Transverse colon (tissue), 3 donors: ENCODE measurements around the gene EVI2A.

ENCODE experiments used
- EP300 ChIP-seq: sonication (generic); formaldehyde crosslinking; IDR thresholded peaks from one replicate; pipeline ENCODE4 v1.6.1; 2017; ENCODE audit warnings: antibody characterized with exemption, low read depth
- TF ChIP-seq, protein P1 (sequence below), 5 experiments: fragments of 200-600 bp in 3 of 5; fragments of 450-650 bp in 2 of 5; sonication (generic) in 3 of 5; IDR thresholded peaks; 1 replicate in 2 of 5; 2 replicates in 3 of 5; pipeline ENCODE4 v1.5.1; 2016 to 2017; ENCODE audit warnings: antibody characterized with exemption in 5 of 5, inconsistent platforms in 3 of 5, mild to moderate bottlenecking in 2 of 5, moderate library complexity in 1 of 5

DNA sequence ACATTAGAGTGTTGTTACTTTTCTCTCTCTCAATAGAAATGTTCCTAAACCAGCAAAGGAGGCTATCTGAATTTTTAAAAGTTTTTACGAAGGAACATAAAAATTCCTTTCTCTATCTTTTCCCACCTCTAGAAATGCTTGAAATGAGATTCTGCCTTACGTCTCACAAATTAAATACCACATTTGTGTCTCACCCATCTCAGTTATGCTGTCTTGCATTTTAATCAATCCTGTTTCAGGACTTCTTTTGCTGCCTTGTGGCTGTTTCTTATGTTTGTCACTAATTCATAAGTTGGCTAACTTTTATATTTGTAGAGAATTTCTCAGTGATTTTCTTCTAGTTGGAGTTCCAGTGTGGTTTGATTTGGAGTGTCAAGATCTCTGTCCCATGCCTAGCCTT, 27.8 kb downstream of the EVI2A start:
- TF ChIP-seq, protein P1, sequence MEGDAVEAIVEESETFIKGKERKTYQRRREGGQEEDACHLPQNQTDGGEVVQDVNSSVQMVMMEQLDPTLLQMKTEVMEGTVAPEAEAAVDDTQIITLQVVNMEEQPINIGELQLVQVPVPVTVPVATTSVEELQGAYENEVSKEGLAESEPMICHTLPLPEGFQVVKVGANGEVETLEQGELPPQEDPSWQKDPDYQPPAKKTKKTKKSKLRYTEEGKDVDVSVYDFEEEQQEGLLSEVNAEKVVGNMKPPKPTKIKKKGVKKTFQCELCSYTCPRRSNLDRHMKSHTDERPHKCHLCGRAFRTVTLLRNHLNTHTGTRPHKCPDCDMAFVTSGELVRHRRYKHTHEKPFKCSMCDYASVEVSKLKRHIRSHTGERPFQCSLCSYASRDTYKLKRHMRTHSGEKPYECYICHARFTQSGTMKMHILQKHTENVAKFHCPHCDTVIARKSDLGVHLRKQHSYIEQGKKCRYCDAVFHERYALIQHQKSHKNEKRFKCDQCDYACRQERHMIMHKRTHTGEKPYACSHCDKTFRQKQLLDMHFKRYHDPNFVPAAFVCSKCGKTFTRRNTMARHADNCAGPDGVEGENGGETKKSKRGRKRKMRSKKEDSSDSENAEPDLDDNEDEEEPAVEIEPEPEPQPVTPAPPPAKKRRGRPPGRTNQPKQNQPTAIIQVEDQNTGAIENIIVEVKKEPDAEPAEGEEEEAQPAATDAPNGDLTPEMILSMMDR (IDR thresholded peaks at IDR 0.05) = no peak
- no peak for TF ChIP-seq EP300
